WTC11 (cell line): ENCODE results near the gene PLEKHA1. TPM values are rescaled to one million over a fixed set of nuclear protein-coding genes. Genes with fewer than 3 reads are reported as not detected.

Source experiments
- ATAC-seq: fragments of 200-7000 bp; cut with Tn5 transposase; 2 replicates; pipeline ENCODE4 v1.10.0; 2021; ENCODE audit warnings: mild to moderate bottlenecking, moderate library complexity
- CTCF ChIA-PET: fragments of 300-600 bp; sonication (Branson Sonifier 250); formaldehyde crosslinking; loops from one replicate; lab custom pipeline; 2021; ENCODE audit warnings: antibody characterized with exemption; lab: Charles Lee
- POLR2A ChIA-PET: fragments of 350-600 bp; sonication (Branson Sonifier 250); formaldehyde crosslinking; loops from one replicate; lab custom pipeline; 2021; ENCODE audit warnings: antibody characterized with exemption; lab: Charles Lee
- DNase-seq: peaks from one replicate; pipeline ENCODE4 v3.0.0; 2021; ENCODE audit warnings: low spot score
- H3K27ac Mint-ChIP-seq: 2 replicates; pipeline ENCODE4 v1.8.0; 2021; ENCODE audit warnings: mixed read lengths
- H3K27me3 Mint-ChIP-seq: 2 replicates; pipeline ENCODE4 v1.8.0; 2021; ENCODE audit warnings: low read depth, mild to moderate bottlenecking, moderate library complexity, mixed read lengths
- H3K36me3 Mint-ChIP-seq: 2 replicates; pipeline ENCODE4 v1.8.0; 2021; ENCODE audit warnings: mixed read lengths
- H3K4me1 Mint-ChIP-seq: 2 replicates; pipeline ENCODE4 v1.8.0; 2022; ENCODE audit warnings: mixed read lengths
- H3K4me3 Mint-ChIP-seq: 2 replicates; pipeline ENCODE4 v1.8.0; 2021; ENCODE audit warnings: mild to moderate bottlenecking, moderate library complexity, mixed read lengths
- H3K9me3 Mint-ChIP-seq: 2 replicates; pipeline ENCODE4 v1.8.0; 2021; ENCODE audit warnings: mixed read lengths
- AR ChIP-seq: fragments of 250-450 bp; sonication (Bioruptor Pico); IDR thresholded peaks from 2 replicates; pipeline ENCODE4 v1.9.0; 2021; ENCODE audit warnings: mild to moderate bottlenecking
- ATF3 ChIP-seq: sonication (generic); formaldehyde crosslinking; conservative IDR thresholded peaks from 2 replicates; pipeline ENCODE4 v1.8.1; 2022; ENCODE audit warnings: mild to moderate bottlenecking, missing genetic modification reagents
- ATF6 ChIP-seq: sonication (generic); formaldehyde crosslinking; IDR thresholded peaks from 2 replicates; pipeline ENCODE4 v1.8.1; 2023; ENCODE audit warnings: mild to moderate bottlenecking, missing genetic modification reagents
- CDX4 ChIP-seq: fragments of 250-450 bp; sonication (Bioruptor Pico); IDR thresholded peaks from 2 replicates; pipeline ENCODE4 v1.9.0; 2021; ENCODE audit warnings: moderate library complexity, mild to moderate bottlenecking, inconsistent platforms, borderline replicate concordance
- E2F1 ChIP-seq: sonication (generic); formaldehyde crosslinking; IDR thresholded peaks from 2 replicates; pipeline ENCODE4 v1.8.0; 2022; ENCODE audit warnings: mild to moderate bottlenecking, missing genetic modification reagents
- E2F5 ChIP-seq: sonication (generic); formaldehyde crosslinking; IDR thresholded peaks from 2 replicates; pipeline ENCODE4 v1.8.1; 2022; ENCODE audit warnings: mild to moderate bottlenecking, moderate library complexity, missing genetic modification reagents
- GABPB1 ChIP-seq: sonication (generic); formaldehyde crosslinking; IDR thresholded peaks from 2 replicates; pipeline ENCODE4 v1.8.1; 2023; ENCODE audit warnings: mild to moderate bottlenecking, missing genetic modification reagents
- IRF1 ChIP-seq: sonication (generic); formaldehyde crosslinking; IDR thresholded peaks from 2 replicates; pipeline ENCODE4 v1.8.0; 2023; ENCODE audit warnings: missing genetic modification reagents
- MYBL2 ChIP-seq: sonication (generic); formaldehyde crosslinking; IDR thresholded peaks from 2 replicates; pipeline ENCODE4 v1.8.1; 2023; ENCODE audit warnings: mild to moderate bottlenecking, moderate library complexity, missing genetic modification reagents
- NR2C2 ChIP-seq: sonication (generic); formaldehyde crosslinking; IDR thresholded peaks from 2 replicates; pipeline ENCODE4 v1.8.0; 2022; ENCODE audit warnings: mild to moderate bottlenecking, missing genetic modification reagents
- SP1 ChIP-seq: sonication (generic); formaldehyde crosslinking; conservative IDR thresholded peaks from 2 replicates; pipeline ENCODE4 v1.8.1; 2022; ENCODE audit warnings: missing genetic modification reagents
- ZBTB21 ChIP-seq: sonication (generic); formaldehyde crosslinking; IDR thresholded peaks from 2 replicates; pipeline ENCODE4 v1.8.1; 2023; ENCODE audit warnings: mild to moderate bottlenecking, missing genetic modification reagents, borderline replicate concordance
- ZNF396 ChIP-seq: fragments of 250-450 bp; sonication (Bioruptor Pico); IDR thresholded peaks from 2 replicates; pipeline ENCODE4 v1.8.0; 2021; ENCODE audit warnings: mild to moderate bottlenecking, moderate library complexity, borderline replicate concordance
- ZNF425 ChIP-seq: fragments of 250-450 bp; sonication (Bioruptor Pico); conservative IDR thresholded peaks from 2 replicates; pipeline ENCODE4 v1.9.0; 2021; ENCODE audit warnings: mild to moderate bottlenecking
- ZSCAN18 ChIP-seq: fragments of 250-450 bp; sonication (Bioruptor Pico); IDR thresholded peaks from 2 replicates; pipeline ENCODE4 v2.1.2; 2022; ENCODE audit warnings: mild to moderate bottlenecking, moderate library complexity
- total RNA-seq: library from RNA; stranded (reverse); gene quantifications from 3 replicates; pipeline ENCODE4 v1.2.3, GENCODE V29; 2021

The PLEKHA1 gene
- total RNA-seq, 1 experiment from 2014 or later, result 34.6 TPM

- TF ChIP-seq AR (no peak), E2F5 (CRISPR knock-in tag) (no peak), SP1 (CRISPR knock-in tag) (no peak), MYBL2 (CRISPR knock-in tag) (no peak)
Measured at GRCh38 chr10:122388287-122388997, 13.9 kb downstream of the PLEKHA1 start (continued).

GRCh38 chr10:122390271-122390670 lies 15.8 kb downstream of the PLEKHA1 start:
- Mint-ChIP-seq H3K27me3 (no peaks in the 10 kb centered on the region), H3K4me1 (no peaks in the 10 kb centered on the region), H3K27ac (no peak overlapping the region), H3K36me3 (peaks cover 47% of the 10 kb centered on the region), H3K9me3 (peaks cover 22% of the 10 kb centered on the region), H3K4me3 (no peak overlapping the region)
- TF ChIP-seq ZSCAN18 (CRISPR knock-in tag) (no peak), E2F1 (CRISPR knock-in tag) (no peak), ATF3 (CRISPR knock-in tag) (no peak), GABPB1 (CRISPR knock-in tag) (no peak), IRF1 (CRISPR knock-in tag) (no peak), ZNF425 (no peak), CDX4 (no peak), NR2C2 (no peak), ZNF396 (CRISPR knock-in tag) (no peak), ATF6 (no peak), ZBTB21 (CRISPR knock-in tag) (no peak)
- CTCF ChIA-PET, result no interaction called here
- ATAC-seq (no peak), DNase-seq (no peak)
- POLR2A ChIA-PET, result interaction anchor here (0.6 kb wide), 1 partner anchor 10 kb away, joined by 3 read pairs; no protein-coding TSS in a partner anchor
